ENCODE measurements around the gene ABHD16A. TPM values are rescaled to one million over a fixed set of nuclear protein-coding genes. Genes with fewer than 3 reads are reported as not detected.

Gene ABHD16A
- total and polyA plus RNA-seq, 4 donors, result 26.6 to 59.4 (median 34.9) TPM

DNA sequence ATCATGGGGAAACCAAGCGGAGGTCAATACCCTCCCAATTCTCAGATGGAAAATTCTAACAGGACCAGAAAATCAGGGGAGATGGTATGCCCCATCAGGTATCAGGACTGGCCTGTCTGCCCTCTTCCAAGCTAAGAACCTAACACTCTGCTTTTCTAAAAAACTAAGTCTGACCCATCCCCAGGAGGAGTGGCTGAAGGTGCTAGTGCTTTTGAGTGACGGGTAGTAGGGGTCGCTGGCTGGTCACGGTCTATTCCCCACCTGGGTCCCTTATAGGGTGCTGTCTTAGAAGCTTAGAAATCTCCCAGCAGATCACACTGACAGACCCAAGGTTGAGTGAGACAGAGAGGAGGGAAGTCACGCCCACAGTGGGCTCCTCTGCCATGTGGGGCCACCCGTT, 9.6 kb downstream of the ABHD16A start:
- 94% methylated on average over 6 of the region's 6 CpGs for WGBS
- TF ChIP-seq EGR1 (IDR thresholded peaks at IDR 0.05; ENCODE audit: low read depth in 2 of 2) (no peak), TAF1 (conservative IDR thresholded peaks at IDR 0.05) (no peak), SP1 (IDR thresholded peaks at IDR 0.05) (no peak)
- TF ChIP-seq, protein P1, sequence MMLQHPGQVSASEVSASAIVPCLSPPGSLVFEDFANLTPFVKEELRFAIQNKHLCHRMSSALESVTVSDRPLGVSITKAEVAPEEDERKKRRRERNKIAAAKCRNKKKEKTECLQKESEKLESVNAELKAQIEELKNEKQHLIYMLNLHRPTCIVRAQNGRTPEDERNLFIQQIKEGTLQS (IDR thresholded peaks at IDR 0.05), result no peak
- H3K36me3 ChIP-seq (ENCODE audit: control insufficient read depth in 4 of 4, insufficient read depth in 3 of 4, low read depth in 1 of 4, low read length in 3 of 4), result peaks cover 8 to 68% (median 51%) of the 10 kb centered on the region in 4 donors
- no peaks in the 10 kb centered on the region for H3K9me3 ChIP-seq (ENCODE audit: control insufficient read depth in 4 of 4, low read length in 3 of 4)
- no peak overlapping the region for H3K4me3 ChIP-seq (ENCODE audit: low read depth in 1 of 3, low read length in 3 of 3)
- no peaks in the 10 kb centered on the region for H3K27me3 ChIP-seq (ENCODE audit: control insufficient read depth in 4 of 4, insufficient read depth in 4 of 4, low read length in 3 of 4)
- no peak for DNase-seq (ENCODE audit: low spot score)
- no peak overlapping the region for H3K9ac ChIP-seq (ENCODE audit: low read depth in 1 of 2, low read length in 2 of 2)
- no peak overlapping the region for H3K27ac ChIP-seq (ENCODE audit: low read depth in 1 of 2, low read length in 2 of 2)
- no peaks in the 10 kb centered on the region for H3K4me1 ChIP-seq (ENCODE audit: control insufficient read depth in 4 of 4, insufficient read depth in 4 of 4, low read length in 3 of 4)

DNA sequence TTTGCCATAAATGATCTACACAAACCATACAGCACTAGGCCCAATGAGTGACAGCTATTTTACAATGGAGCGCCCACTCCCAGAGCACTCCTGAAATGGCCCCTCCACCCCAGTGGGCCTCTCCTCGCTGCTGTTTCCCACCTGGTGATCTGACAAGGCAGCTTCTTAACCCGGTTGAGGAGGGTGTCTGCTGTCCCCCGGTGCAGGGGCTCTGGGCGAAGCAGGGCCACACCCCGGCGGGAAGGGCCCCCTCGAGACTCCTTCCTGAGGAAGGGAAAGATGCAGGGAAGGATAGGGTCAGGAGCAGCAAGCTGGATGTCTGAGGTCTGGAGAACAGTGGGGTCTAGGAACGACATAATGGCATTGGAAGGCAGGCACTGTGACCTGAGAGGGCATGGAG, 10.2 kb downstream of the ABHD16A start:
- H3K36me3 ChIP-seq (ENCODE audit: control insufficient read depth in 4 of 4, insufficient read depth in 3 of 4, low read depth in 1 of 4, low read length in 3 of 4), result peaks cover 8 to 74% (median 56%) of the 10 kb centered on the region in 4 donors
- no peak overlapping the region for H3K9ac ChIP-seq (ENCODE audit: low read depth in 1 of 2, low read length in 2 of 2)
- no peak overlapping the region for H3K4me3 ChIP-seq (ENCODE audit: low read depth in 1 of 3, low read length in 3 of 3)
- H3K4me1 ChIP-seq (ENCODE audit: control insufficient read depth in 4 of 4, insufficient read depth in 4 of 4, low read length in 3 of 4), result no peaks in the 10 kb centered on the region
- H3K27me3 ChIP-seq (ENCODE audit: control insufficient read depth in 4 of 4, insufficient read depth in 4 of 4, low read length in 3 of 4), result no peaks in the 10 kb centered on the region
- DNase-seq (ENCODE audit: low spot score), result no peak
- TF ChIP-seq, protein P2, sequence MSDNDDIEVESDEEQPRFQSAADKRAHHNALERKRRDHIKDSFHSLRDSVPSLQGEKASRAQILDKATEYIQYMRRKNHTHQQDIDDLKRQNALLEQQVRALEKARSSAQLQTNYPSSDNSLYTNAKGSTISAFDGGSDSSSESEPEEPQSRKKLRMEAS (IDR thresholded peaks at IDR 0.05), result no peak
- no peak for TF ChIP-seq EGR1 (IDR thresholded peaks at IDR 0.05; ENCODE audit: low read depth in 2 of 2)
- TF ChIP-seq SP1 (IDR thresholded peaks at IDR 0.05), result no peak
- TF ChIP-seq GABPA (IDR thresholded peaks at IDR 0.05 in 1 of 2, conservative IDR thresholded peaks at IDR 0.05 in 1 of 2), result no peak
- no peak for TF ChIP-seq RXRA (IDR thresholded peaks at IDR 0.05)
- TF ChIP-seq JUND (IDR thresholded peaks at IDR 0.05), result no peak
- TF ChIP-seq HNF4G (IDR thresholded peaks at IDR 0.05), result no peak
- H3K27ac ChIP-seq (ENCODE audit: low read depth in 1 of 2, low read length in 2 of 2), result no peak overlapping the region
- no peaks in the 10 kb centered on the region for H3K9me3 ChIP-seq (ENCODE audit: control insufficient read depth in 4 of 4, low read length in 3 of 4)
- WGBS, result 93% methylated on average over 9 of the region's 9 CpGs

DNA sequence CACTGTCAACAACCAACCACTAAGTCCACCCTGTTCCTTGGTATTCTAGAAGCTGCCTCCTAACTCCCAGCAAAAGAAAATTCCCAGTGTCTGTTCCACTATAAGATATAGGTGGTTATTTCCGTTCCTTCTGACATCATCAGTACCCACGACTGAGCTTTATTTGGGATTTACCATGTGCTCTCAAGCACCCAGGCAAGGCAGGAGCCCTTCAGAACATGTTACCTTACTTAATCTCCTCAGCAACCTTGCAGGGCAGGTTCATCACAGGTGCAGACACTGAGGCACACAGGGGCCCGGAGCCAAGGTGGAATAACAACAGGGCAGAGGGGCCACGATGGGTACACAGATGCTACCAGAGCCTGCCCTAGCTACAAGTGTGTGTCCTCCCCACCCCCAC, 10.8 kb downstream of the ABHD16A start:
- Histone ChIP-seq H3K36me3 (ENCODE audit: control insufficient read depth in 4 of 4, insufficient read depth in 3 of 4, low read depth in 1 of 4, low read length in 3 of 4) (peaks cover 10 to 80% (median 59%) of the 10 kb centered on the region in 4 donors), H3K4me3 (ENCODE audit: low read depth in 1 of 3, low read length in 3 of 3) (no peak overlapping the region), H3K9ac (ENCODE audit: low read depth in 1 of 2, low read length in 2 of 2) (no peak overlapping the region), H3K27ac (ENCODE audit: low read depth in 1 of 2, low read length in 2 of 2) (no peak overlapping the region), H3K4me1 (ENCODE audit: control insufficient read depth in 4 of 4, insufficient read depth in 4 of 4, low read length in 3 of 4) (no peaks in the 10 kb centered on the region), H3K27me3 (ENCODE audit: control insufficient read depth in 4 of 4, insufficient read depth in 4 of 4, low read length in 3 of 4) (no peaks in the 10 kb centered on the region), H3K9me3 (ENCODE audit: control insufficient read depth in 4 of 4, low read length in 3 of 4) (no peaks in the 10 kb centered on the region)
- no peak for DNase-seq (ENCODE audit: low spot score)
- WGBS, result 90% methylated on average over 4 of the region's 4 CpGs
- TF ChIP-seq TAF1 (conservative IDR thresholded peaks at IDR 0.05), result no peak
- TF ChIP-seq, protein P3, sequence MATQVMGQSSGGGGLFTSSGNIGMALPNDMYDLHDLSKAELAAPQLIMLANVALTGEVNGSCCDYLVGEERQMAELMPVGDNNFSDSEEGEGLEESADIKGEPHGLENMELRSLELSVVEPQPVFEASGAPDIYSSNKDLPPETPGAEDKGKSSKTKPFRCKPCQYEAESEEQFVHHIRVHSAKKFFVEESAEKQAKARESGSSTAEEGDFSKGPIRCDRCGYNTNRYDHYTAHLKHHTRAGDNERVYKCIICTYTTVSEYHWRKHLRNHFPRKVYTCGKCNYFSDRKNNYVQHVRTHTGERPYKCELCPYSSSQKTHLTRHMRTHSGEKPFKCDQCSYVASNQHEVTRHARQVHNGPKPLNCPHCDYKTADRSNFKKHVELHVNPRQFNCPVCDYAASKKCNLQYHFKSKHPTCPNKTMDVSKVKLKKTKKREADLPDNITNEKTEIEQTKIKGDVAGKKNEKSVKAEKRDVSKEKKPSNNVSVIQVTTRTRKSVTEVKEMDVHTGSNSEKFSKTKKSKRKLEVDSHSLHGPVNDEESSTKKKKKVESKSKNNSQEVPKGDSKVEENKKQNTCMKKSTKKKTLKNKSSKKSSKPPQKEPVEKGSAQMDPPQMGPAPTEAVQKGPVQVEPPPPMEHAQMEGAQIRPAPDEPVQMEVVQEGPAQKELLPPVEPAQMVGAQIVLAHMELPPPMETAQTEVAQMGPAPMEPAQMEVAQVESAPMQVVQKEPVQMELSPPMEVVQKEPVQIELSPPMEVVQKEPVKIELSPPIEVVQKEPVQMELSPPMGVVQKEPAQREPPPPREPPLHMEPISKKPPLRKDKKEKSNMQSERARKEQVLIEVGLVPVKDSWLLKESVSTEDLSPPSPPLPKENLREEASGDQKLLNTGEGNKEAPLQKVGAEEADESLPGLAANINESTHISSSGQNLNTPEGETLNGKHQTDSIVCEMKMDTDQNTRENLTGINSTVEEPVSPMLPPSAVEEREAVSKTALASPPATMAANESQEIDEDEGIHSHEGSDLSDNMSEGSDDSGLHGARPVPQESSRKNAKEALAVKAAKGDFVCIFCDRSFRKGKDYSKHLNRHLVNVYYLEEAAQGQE (IDR thresholded peaks at IDR 0.05), result no peak
- TF ChIP-seq SP1 (IDR thresholded peaks at IDR 0.05), result no peak
- no peak for TF ChIP-seq RXRA (IDR thresholded peaks at IDR 0.05)
- TF ChIP-seq RAD21 (IDR thresholded peaks at IDR 0.05), result no peak
- TF ChIP-seq, protein P1 (IDR thresholded peaks at IDR 0.05), result no peak
- TF ChIP-seq JUND (IDR thresholded peaks at IDR 0.05), result no peak
- no peak for TF ChIP-seq YY1 (IDR thresholded peaks at IDR 0.05)
- TF ChIP-seq, protein P4, sequence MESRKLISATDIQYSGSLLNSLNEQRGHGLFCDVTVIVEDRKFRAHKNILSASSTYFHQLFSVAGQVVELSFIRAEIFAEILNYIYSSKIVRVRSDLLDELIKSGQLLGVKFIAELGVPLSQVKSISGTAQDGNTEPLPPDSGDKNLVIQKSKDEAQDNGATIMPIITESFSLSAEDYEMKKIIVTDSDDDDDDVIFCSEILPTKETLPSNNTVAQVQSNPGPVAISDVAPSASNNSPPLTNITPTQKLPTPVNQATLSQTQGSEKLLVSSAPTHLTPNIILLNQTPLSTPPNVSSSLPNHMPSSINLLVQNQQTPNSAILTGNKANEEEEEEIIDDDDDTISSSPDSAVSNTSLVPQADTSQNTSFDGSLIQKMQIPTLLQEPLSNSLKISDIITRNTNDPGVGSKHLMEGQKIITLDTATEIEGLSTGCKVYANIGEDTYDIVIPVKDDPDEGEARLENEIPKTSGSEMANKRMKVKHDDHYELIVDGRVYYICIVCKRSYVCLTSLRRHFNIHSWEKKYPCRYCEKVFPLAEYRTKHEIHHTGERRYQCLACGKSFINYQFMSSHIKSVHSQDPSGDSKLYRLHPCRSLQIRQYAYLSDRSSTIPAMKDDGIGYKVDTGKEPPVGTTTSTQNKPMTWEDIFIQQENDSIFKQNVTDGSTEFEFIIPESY (IDR thresholded peaks at IDR 0.05), result no peak
- no peak for TF ChIP-seq FOXA1 (IDR thresholded peaks at IDR 0.05)
- no peak for TF ChIP-seq HNF4G (IDR thresholded peaks at IDR 0.05)
- no peak for TF ChIP-seq FOXA2 (IDR thresholded peaks at IDR 0.05)
- no peak for TF ChIP-seq EGR1 (IDR thresholded peaks at IDR 0.05; ENCODE audit: low read depth in 2 of 2)
- TF ChIP-seq, protein P5, sequence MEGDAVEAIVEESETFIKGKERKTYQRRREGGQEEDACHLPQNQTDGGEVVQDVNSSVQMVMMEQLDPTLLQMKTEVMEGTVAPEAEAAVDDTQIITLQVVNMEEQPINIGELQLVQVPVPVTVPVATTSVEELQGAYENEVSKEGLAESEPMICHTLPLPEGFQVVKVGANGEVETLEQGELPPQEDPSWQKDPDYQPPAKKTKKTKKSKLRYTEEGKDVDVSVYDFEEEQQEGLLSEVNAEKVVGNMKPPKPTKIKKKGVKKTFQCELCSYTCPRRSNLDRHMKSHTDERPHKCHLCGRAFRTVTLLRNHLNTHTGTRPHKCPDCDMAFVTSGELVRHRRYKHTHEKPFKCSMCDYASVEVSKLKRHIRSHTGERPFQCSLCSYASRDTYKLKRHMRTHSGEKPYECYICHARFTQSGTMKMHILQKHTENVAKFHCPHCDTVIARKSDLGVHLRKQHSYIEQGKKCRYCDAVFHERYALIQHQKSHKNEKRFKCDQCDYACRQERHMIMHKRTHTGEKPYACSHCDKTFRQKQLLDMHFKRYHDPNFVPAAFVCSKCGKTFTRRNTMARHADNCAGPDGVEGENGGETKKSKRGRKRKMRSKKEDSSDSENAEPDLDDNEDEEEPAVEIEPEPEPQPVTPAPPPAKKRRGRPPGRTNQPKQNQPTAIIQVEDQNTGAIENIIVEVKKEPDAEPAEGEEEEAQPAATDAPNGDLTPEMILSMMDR (IDR thresholded peaks at IDR 0.05; ENCODE audit: low read depth, low read length, missing input control), result no peak

Data from liver (tissue), 9 donors.